ENCODE results near the gene PLCH1.

The PLCH1 gene, protein sequence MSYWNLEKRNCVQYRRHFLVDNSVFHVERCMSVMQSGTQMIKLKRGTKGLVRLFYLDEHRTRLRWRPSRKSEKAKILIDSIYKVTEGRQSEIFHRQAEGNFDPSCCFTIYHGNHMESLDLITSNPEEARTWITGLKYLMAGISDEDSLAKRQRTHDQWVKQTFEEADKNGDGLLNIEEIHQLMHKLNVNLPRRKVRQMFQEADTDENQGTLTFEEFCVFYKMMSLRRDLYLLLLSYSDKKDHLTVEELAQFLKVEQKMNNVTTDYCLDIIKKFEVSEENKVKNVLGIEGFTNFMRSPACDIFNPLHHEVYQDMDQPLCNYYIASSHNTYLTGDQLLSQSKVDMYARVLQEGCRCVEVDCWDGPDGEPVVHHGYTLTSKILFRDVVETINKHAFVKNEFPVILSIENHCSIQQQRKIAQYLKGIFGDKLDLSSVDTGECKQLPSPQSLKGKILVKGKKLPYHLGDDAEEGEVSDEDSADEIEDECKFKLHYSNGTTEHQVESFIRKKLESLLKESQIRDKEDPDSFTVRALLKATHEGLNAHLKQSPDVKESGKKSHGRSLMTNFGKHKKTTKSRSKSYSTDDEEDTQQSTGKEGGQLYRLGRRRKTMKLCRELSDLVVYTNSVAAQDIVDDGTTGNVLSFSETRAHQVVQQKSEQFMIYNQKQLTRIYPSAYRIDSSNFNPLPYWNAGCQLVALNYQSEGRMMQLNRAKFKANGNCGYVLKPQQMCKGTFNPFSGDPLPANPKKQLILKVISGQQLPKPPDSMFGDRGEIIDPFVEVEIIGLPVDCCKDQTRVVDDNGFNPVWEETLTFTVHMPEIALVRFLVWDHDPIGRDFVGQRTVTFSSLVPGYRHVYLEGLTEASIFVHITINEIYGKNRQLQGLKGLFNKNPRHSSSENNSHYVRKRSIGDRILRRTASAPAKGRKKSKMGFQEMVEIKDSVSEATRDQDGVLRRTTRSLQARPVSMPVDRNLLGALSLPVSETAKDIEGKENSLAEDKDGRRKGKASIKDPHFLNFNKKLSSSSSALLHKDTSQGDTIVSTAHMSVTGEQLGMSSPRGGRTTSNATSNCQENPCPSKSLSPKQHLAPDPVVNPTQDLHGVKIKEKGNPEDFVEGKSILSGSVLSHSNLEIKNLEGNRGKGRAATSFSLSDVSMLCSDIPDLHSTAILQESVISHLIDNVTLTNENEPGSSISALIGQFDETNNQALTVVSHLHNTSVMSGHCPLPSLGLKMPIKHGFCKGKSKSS (N-terminal part only)

DNA sequence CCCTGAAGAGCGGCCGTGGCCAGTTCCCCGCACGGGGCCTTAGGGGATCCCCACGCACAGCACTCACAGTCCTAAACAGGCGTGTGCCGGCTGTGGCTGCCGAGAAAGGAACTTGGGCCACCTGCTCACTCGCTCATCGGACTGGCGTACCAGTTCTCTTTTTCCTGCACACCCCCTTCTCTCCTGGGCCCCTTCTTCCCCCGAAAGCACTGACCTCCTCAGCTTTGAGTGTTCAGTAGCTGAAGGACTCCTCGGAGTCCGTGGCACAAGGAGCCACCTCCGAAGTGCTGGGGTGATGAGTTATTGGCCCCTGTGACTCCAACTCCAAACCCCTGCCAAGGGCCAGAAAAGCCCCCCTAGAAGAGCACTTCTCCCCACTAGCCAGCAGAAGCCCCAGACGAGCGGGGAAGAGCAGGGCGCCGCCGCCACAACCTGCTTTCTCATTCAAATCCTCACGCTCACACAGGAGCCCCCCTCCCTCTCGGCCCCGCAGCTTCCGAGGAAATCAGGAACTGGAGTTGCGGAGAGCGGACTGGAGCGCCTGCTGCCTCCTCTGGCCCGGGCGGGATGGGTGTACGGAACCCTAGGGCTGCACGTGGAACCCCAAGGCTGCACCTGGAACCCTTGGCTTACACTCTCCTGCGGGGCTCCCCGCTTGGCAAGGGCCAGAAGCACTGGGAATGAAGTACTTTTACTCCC, at the start of gene PLCH1:
PLCH1 (minus strand) TSS at position 446 of the 699 bp plus-strand sequence. CDS start 40,847 bp downstream, outside the sequence.
- DNase-seq (ENCODE audit: low read depth) = peak; percentile 14

DNA sequence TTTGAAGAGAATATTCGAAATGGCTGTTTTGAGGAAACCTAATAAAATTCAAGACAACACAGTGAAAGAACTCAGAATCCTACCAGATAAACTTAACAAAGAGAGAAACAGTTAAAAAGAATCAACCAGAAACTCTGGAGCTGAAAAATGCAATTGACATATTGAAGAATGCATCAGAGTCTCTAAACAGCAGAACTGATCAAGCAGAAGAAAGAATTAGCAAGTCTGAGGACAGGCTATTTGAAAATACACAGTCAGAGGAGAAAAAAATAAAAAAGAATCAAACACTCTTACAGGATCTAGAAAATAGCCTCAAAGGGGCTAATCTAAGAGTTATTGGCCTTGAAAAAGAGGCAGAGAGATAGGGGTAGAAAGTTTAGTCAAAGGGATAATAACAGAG, 47.7 kb upstream of the PLCH1 start:
- DNase-seq (ENCODE audit: low read depth) = no peak

DNA sequence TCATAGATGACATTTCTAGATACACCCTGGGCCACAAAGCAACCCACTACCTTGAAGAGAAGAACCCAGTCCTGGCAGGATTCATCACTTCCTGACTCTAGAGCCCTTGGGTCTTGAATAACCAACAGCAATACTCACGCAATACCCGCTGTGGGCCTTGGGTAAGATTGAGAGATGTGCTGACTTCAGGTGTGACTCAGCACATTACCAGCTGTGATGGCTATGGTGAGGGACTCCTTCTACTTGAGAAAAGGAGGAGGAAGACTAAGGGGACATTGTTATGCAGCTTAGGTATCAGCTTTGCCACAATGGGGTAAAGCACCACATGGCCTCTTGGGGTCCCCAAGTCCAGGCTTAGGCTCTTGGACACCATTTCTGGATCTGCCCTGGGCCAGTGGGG, 46.3 kb upstream of the PLCH1 start:
- DNase-seq (ENCODE audit: low read depth) = no peak

DNA sequence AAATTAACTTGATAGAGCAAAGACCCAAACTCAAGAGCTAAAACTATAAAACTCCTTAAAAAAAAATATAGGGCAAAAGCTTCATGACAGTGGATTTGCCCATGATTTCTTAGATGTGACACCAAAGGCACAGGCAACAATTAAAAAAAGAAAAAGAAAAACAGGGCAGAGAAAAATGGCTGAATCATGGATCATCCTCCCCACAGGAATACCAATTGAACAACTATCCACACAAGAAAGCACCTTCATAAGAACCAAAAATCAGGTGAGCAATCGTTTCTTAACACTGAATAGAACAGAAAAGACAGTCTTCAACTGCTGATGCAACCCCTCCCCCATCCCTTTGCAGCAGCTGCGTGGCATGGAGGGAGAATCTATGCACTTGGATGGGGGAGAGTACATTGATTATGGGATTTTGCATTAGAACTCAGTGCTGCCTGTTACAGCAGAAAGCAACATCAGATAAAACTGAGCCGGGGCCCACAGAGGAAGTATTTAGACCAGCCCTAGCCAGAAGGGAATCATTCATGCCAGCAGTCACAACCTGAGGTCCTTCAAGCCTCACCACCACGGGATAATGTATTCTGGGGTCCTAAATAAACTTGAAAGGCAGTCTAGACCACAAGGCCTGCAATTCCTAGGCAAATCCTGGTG, 45.5 kb upstream of the PLCH1 start:
- DNase-seq (ENCODE audit: low read depth) = no peak

DNA sequence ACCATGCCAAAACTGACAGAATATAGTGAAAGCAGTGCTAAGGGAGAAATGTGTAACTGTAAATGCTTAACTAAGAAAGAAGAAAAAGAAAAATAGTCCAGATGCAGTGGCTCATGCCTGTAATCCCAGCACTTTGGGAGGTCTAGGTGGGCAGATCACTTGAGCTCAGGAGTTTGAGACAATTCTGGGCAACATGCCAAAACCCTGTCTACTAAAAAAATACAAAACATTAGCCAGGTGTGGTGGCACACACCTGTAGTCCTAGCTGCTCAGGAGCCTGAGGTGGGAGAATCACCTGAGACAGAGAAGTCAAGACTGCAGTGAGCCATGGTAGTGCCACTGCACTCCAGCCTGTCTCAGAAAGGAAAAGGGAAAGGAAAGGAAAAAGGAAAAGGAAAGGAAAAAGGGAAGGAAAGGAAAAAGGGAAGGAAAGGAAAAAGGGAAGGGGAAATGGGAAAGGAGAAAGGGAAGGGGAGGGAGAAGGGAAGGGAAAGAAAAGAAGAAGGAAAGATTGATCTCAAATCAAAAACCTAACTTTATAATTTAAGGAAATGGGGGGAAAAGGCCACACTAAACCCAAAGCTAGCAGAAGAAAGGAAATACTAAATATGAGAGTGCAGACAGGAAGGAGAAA, 40.9 kb upstream of the PLCH1 start:
- no peak for DNase-seq (ENCODE audit: low read depth)

DNA sequence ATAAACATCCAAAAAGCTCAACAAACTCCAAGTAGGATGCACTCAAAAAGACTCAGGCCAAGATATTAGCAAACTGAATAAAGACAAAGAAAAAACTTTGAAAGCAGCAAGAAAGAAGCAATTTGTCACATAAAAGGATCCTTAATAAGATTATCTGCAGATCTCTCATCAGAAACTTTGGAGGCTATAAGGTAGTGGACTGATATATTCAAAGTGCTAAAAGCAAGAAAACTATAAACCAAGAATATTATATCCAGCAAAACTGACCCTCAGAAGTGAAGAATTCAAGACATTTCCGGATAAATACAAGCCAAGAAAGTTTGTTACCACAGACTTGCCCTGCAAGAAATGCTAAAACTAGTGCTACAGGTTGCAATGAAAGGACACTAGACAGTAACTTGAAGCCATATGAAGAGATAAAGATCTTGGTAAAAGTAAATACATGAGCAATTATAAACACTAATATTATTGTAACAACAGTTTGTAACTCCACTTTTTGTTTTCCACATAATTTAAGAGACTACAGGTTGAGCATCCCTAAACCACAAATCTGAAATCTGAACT, 37.6 kb upstream of the PLCH1 start:
- DNase-seq (ENCODE audit: low read depth) = no peak

DNA sequence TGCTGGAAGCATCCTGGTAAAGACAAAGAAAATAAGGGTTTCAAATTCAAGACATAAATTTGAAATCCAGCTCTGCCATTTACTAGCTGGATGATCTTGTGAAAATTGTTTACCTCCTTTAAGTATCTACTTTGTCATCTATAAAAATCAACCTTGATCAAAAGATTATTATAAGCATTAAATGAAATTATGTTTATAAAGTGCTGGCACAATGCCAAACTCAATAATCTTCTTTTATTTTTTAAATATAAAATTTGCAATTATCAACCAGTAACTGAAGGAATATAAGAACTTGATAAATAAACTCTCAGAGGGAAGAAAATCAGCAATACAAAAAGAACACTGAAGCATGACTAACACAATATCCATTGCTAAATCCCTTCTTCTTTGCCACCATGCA, 35.4 kb upstream of the PLCH1 start:
- no peak for DNase-seq (ENCODE audit: low read depth)

DNA sequence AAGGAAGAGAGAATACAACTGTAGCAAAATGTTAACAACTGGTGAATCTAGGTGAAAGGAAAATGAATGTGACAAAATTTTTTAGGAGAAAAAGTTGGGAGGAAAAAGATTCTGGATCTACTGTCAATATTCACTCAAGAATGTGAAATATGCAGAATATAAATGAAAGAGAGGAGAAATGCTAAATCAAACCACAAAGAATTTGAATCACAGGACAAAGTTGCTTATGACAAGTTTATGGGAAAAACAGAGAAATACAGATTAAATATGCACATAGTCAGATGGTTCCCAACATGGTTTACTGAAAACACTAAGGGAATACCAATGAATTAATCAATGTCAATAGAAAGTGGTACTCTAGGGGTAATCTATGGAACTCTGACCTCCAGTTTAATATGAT, 33.6 kb upstream of the PLCH1 start:
- DNase-seq (ENCODE audit: low read depth) = no peak

DNA sequence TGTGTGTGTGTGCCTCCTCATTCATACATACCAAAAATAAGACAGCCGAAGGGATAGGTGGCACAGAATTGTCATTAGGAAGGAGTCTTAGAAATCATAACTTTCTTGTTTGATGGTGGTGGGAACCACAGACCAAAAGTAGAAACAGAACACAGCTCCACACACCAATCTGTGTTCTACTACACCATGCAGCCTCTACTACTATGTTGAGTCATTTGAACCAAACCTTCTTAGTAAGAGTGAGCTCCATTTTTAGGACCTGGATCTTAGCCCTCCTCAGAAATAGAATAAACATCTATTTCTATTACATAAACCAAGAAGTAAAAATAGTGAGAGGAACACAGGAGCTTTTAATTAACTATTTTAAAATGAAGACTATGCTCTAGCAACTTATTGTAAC, 27.9 kb upstream of the PLCH1 start:
- DNase-seq (ENCODE audit: low read depth) = no peak

DNA sequence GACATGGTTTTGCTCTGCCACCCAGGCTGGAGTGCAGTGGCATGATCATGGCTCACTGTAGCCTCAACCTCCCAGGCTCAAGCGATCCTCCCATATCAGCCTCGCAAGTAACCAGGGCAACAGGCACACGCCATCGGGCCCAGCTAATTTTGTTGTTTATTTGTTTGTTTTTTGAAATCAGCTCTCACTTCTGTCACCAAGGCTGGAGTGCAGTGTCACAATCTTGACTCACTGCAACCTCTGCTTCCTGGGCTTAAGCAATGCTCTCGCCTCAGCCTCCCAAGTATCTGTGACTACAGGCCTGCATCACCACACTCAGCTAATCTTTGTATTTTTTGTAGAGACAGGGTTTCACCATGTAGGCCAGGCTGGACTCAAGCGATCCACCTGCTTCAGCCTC, 26.3 kb upstream of the PLCH1 start:
- no peak for DNase-seq (ENCODE audit: low read depth)

DNA sequence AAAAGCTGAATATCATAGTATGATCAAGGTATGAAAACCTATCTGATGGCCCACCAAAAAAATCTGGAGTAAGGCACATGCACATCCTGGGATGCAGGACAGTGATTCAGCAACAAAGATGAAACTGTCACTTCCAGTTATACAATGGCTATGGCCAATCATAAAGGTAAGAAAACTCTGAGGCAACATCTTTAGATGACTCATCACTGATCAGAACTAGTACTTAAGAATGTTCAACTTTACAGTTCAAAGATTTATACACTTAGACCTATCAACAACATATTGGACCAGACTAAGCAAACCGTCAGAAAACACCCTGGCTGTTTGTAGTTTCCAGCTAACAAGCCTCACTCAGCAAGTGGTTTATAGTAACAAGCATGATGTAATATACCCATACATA, 21.3 kb upstream of the PLCH1 start:
- DNase-seq (ENCODE audit: low read depth) = no peak

DNA sequence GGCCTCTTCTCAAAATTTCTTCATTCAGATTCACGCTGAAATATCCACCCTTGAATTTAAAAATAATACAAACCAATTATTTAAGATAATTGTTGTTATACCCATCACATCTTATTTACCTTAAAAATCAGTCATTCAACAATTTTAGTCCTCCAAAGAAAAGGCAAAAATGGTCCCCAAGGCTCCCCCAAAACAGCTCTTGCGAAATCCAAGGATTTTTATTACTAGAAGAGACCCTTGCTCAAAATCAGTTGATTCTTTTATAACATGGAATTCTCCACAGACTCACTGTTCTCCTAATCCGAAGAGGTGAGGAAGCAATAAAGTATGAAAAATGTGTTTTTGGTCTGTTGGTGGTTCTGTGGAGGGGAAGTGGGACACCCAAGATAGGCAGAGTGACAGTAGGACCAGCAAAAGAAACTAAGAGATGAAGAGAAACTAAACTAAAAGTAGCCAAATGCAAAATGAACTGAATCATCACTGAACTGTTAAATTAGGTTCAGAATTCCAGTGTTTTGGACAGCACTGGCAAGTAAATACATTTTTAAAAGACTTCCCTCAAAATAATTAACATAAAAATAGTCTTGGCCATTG, 19.1 kb upstream of the PLCH1 start:
- no peak for DNase-seq (ENCODE audit: low read depth)

DNA sequence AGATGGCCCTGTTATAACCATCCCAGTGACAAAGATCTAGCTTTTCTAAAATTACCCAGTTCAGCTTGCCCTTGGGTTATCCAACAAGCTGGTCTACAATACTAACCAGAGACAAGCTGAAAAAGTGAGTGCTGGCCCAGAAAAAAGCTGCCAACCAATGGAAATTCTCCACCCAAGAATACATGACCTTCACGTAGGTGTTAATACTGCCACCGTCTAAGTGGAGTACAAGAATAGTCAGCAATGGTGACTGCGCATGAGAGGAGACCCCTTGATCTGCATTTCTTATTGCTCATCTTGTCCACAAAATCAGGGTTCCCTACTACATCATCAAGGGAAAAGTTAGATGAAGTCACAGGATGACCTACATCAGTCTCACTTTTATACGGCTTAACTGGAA, 15.8 kb upstream of the PLCH1 start:
- no peak for DNase-seq (ENCODE audit: low read depth)

DNA sequence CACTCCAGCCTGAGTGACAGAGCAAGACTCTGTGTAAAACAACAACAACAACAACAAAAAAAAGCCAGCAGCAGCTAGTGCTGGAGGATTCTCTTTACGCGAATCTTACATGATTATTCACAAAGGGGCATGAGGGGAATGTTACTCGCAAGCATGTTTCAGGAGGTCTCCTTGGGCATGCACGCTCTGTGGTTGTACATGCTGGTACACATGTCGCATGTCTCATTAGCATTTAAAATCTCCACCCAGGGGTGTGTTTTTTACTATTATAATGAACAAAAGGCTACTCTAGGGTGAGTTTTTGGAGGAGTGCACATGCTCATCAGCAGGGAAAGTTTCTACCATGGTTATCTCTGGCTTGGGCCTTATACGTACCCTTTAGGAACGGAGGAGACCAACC, 12.7 kb upstream of the PLCH1 start:
- no peak for DNase-seq (ENCODE audit: low read depth)

DNA sequence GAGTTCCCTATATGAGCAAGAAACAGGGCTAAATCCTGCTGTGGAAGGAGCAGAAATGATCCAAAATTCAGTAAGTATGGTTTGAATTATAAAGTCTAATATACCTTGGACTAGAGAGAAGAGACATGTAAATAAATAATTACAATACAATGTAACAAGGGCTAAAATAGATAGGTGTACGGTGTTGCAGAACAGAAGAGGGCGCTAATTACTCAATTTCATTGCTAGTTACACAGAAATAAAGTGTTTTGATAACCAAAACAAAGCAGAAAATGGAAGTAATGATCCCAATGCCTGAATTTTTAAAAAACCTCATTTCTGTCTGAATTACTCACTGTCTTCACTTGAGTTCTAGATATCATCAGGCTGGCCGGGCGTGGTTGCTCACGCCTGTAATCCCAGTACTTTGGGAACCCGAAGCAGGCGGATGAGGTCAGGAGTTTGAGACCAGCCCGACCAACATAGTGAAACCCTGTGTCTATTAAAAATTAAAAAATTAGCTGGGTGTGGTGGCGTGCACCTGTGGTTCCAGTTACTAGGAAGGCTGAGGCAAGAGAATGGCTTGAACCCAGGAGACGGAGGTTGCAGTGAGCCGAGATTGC, 8.3 kb upstream of the PLCH1 start:
- DNase-seq (ENCODE audit: low read depth) = no peak

DNA sequence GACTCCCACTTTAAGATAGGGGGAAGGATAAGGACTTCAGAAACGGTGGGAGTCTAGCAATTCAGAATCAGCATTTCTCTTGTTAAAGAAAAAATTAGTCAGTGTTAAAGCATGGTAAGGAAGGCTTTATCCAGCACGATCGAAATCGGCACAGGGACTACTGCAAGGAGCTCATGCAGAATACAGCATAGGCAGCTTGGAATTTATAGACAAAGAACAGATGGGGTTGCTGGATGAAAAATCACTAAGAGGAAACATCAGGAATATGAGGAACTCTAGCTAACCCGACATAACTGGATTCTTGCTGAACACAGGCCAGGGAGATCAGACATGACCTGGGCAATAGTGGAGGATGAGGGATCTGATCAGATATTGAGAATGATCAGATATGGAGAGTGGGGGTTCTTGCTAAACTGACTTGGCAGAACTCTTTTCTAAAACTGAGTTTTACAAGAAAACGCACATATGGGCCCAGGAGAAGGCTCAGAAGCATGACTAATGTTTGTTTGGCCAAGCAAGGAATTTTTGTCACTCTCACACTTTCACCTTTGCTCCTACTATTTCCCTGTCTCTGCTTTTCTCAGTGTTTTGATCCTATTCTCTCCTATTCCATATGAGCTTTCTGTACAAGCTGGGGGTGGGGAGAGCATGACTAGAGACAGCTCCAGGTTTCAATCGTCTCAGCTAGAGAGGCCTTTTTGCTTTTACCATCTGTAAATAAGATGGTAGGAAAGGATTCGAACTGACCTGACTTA, 3.9 kb upstream of the PLCH1 start:
- no peak for DNase-seq (ENCODE audit: low read depth)

DNA sequence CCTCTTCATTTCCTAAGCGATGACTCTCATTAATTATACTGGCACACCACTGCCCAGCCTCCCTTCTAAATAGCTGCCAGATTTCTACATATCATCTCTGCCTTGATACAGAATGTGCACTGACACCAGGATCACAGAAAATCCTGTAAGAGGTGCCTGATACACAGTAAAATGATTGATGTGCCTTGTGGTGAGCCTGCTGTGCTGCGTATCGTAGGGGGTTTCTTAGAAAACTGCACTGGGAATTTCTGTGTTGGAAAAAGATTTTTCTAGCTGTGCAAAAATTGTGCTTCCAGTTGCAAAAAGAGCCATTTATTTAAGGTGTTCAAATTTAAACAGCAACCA, 3.0 kb upstream of the PLCH1 start:
- no peak for DNase-seq (ENCODE audit: low read depth)

DNA sequence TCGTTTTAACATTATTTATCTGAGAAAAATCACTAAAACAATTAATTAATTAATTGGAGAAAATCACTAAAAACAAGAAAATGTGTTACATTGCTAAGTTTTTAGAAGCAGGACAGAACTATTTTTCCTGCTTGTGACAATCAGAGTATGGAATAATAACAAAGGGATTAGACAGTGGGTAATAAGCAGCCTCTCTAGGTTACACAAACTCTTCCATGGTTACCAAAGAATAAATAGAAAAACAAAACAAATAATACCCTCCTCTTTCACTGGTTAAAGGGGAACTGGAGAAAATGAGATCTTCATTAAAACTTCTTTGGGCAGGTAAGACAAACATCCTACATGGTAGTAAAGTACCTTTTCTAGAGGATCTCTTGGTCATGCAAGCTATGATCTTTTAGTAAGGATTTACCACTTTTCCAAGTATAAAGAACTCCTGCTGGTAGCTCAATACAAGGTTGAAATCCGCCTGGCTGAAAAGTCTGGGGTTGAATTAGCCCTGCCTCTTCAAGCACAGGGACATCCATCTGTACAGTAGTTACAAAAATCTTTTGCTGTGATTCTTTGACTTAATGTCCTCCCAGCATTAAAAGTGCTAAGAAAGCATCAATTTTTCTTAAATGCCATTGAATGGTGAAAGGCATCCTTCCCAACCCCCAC, 2.5 kb upstream of the PLCH1 start:
- no peak for DNase-seq (ENCODE audit: low read depth)

DNA sequence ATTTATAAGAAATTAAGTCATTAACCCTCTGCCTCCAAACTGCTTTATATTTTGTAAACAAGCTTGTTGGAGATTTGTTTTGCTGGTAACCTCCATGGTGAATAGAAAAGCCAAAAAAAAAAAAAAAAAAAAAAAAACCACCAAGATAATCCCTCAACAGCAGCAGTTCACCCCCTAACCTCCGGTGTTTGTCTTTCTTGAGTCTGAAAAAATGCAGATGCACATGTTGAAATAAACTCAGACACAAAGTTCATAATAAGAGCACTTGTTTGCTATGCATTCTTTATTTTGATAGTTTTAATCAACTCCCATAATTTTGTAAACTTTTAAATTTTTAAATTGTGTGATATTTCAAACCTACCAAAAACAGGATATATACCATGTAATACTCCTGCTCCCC, 1.8 kb upstream of the PLCH1 start:
- no peak for DNase-seq (ENCODE audit: low read depth)

Measured in activated T-helper 1 cell treated with Interleukin-2 at 50 U/mL for 16 hours (primary cell).